ENCODE data around the gene METTL2A.
"Not testable (repeated sequence)": the region's sequence is repeated elsewhere in the genome, so short reads cannot be mapped to it uniquely, and the experiment has no call there.

GRCh38 chr17:62470666-62471379 is 47.1 kb downstream of the METTL2A start:
- TF ChIP-seq CTCF (IDR thresholded peaks at IDR 0.05; ENCODE audit: poor library complexity, severe bottlenecking); REST (IDR thresholded peaks at IDR 0.05; ENCODE audit: borderline replicate concordance); EP300 (conservative IDR thresholded peaks at IDR 0.05; ENCODE audit: poor library complexity, severe bottlenecking); EZH2 (IDR thresholded peaks at IDR 0.05; ENCODE audit: borderline replicate concordance, insufficient read depth, low read length, poor library complexity, severe bottlenecking); POLR2AphosphoS5 (IDR thresholded peaks at IDR 0.05); RAD21 (conservative IDR thresholded peaks at IDR 0.05); TAF1 (IDR thresholded peaks at IDR 0.05; ENCODE audit: low read depth); SMC3 (conservative IDR thresholded peaks at IDR 0.05; ENCODE audit: poor library complexity); MXI1 (conservative IDR thresholded peaks at IDR 0.05; ENCODE audit: poor library complexity, severe bottlenecking): not testable (repeated sequence)
